Astrocyte of the spinal cord (primary cell): ENCODE data around the gene CPA4.

ENCODE experiments used
- DNase-seq: peaks from one replicate; pipeline ENCODE4 v3.0.0; 2011; ENCODE audit warnings: low read depth, low spot score
- H3K4me3 ChIP-seq: 2 replicates; pipeline ENCODE4 v1.5.1; 2011; ENCODE audit warnings: low read depth, mild to moderate bottlenecking, low read length, moderate library complexity
- CTCF ChIP-seq: IDR thresholded peaks from 2 replicates; pipeline ENCODE4 v1.5.1; 2012; ENCODE audit warnings: low read depth, mild to moderate bottlenecking, low read length, inconsistent platforms
- in situ Hi-C: cut with HindIII; loops from 2 replicates; pipeline ENCODE4 v1.10.0; 2017; ENCODE audit warnings: low sequenced_read_pairs

The CPA4 gene

GRCh38 chr7:130302649-130303048 lies 9.7 kb downstream of the CPA4 start:
- in situ Hi-C loops, result no loop called here
- no peak for TF ChIP-seq CTCF
- H3K4me3 ChIP-seq, result no peak overlapping the region
- no peak for DNase-seq

- TF ChIP-seq CTCF, result no peak
- in situ Hi-C loops, result no loop called here
- H3K4me3 ChIP-seq, result no peak overlapping the region
- DNase-seq, result no peak
Measured at GRCh38 chr7:130303127-130303526, 10.2 kb downstream of the CPA4 start.

DNA sequence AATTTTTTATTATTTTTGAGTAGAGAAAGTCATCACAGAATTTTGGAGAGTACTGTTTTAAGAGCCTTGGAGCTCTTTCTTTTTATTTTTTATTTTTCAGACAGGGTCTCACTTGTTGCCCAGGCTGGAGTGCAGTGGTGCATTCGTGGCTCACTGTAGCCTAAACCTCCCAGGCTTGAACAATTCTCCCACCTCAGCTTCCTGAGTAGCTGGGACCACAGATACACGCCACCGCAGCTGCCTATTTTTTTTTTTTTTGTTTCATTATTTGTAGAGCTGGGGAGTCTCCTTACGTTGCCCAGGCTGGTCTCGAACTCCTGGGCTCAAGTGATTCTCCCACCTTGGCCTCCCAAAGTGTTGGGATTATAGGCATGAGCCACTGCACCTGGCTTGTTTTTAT lies 10.6 kb downstream of the CPA4 start:
- TF ChIP-seq CTCF, result no peak
- no peak for DNase-seq
- no peak overlapping the region for H3K4me3 ChIP-seq
- in situ Hi-C loops, result no loop called here

- TF ChIP-seq CTCF, result no peak
- no peak for DNase-seq
- in situ Hi-C loops, result no loop called here
- no peak overlapping the region for H3K4me3 ChIP-seq
Measured at GRCh38 chr7:130303982-130304381, 11.0 kb downstream of the CPA4 start.

GRCh38 chr7:130304878-130305277 lies 11.9 kb downstream of the CPA4 start:
- in situ Hi-C loops, result no loop called here
- no peak for DNase-seq
- no peak for TF ChIP-seq CTCF
- H3K4me3 ChIP-seq, result no peak overlapping the region

DNA sequence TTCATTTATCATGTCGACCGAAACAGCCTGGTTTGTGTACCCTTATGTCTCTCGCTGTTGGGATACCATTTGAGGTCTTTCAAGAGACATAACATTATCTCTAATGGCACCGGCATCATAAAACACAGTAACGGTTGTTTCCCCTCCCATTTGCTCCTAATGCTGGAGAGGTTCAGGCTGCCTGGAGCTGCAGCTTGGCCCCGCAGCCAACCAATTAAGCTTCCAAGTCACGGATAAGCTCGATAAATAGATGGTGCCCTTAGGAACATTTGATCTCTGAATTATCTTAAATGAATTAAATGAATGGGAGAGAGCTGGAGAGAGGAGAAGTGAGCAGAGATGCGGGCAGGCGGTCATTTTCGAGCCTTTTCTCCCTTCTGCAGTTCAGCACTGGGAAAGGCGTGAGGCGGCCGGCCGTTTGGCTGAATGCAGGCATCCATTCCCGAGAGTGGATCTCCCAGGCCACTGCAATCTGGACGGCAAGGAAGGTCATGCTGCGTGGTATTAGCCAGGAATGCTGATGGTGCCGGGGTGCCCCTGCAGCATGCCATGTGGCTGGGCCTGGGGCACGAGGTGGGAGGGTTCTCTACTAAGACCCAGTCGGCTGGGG lies 12.6 kb downstream of the CPA4 start:
- in situ Hi-C loops, result no loop called here
- no peak for DNase-seq
- no peak for TF ChIP-seq CTCF
- H3K4me3 ChIP-seq, result no peak overlapping the region

GRCh38 chr7:130309986-130310385 lies 17.0 kb downstream of the CPA4 start:
- TF ChIP-seq CTCF, result no peak
- no peak for DNase-seq
- in situ Hi-C loops, result no loop called here
- no peak overlapping the region for H3K4me3 ChIP-seq
